Motor neuron (in vitro differentiated cells): Measurements from ENCODE around the gene BCL11B. TPM values are rescaled to one million over a fixed set of nuclear protein-coding genes. Genes with fewer than 3 reads are reported as not detected.

Experiments used
- ATAC-seq, 8 experiments: fragments of 200-7000 bp; cut with Tn5 transposase; replicated peaks in 6 of 8; 2 replicates each; pipeline ENCODE4 v1.8.0; 2021; ENCODE audit warnings: mild to moderate bottlenecking in 8 of 8, moderate library complexity in 8 of 8
- H3K27ac ChIP-seq, 2 donors: fragments of 250-450 bp; sonication (Bioruptor Pico); 2 replicates each; pipeline ENCODE4 v1.9.0; 2021; ENCODE audit warnings: antibody characterized with exemption in 2 of 2, mild to moderate bottlenecking in 2 of 2, moderate library complexity in 1 of 2
- H3K4me1 ChIP-seq, 2 donors: fragments of 250-450 bp; sonication (Bioruptor Pico); replicated peaks in 1 of 2; 2 replicates each; pipeline ENCODE4 v1.6.1; 2021; ENCODE audit warnings: antibody characterized with exemption in 2 of 2, mild to moderate bottlenecking in 2 of 2, moderate library complexity in 1 of 2
- H3K4me3 ChIP-seq, 5 donors: fragments of 250-450 bp; sonication (Bioruptor Pico); 2 replicates each; pipeline ENCODE4 v1.9.0; 2021; ENCODE audit warnings: antibody characterized with exemption in 5 of 5, mild to moderate bottlenecking in 5 of 5, moderate library complexity in 4 of 5
- WGBS, 10 experiments: fragments of 450-650 bp; shearing (Covaris generic); methylation state at CpG; one replicate each; pipeline ENCODE4 v1.0.0; 2022; 5-methylcytosine and 5-hydroxymethylcytosine counted together
- in situ Hi-C, 9 experiments: fragments of 400-800 bp; cut with MboI; loops; one replicate each; pipeline ENCODE4 v1.15.0; 2021; ENCODE audit warnings: low sequenced_read_pairs in 9 of 9, low pct_unique_long_range_greater_than_20kb in 2 of 9; ENCODE audit not compliant: unreplicated experiment in 9 of 9
- total RNA-seq, 8 experiments: library from RNA; unstranded; fragments of 300-600 nt; gene quantifications; 2 replicates each; pipeline versions ENCODE4 v1.2.3 to v1.2.4, GENCODE V29; 2022

The BCL11B gene
- total RNA-seq, 8 experiments from 2014 or later = 0.04 to 3.0 (median 0.16) TPM

DNA sequence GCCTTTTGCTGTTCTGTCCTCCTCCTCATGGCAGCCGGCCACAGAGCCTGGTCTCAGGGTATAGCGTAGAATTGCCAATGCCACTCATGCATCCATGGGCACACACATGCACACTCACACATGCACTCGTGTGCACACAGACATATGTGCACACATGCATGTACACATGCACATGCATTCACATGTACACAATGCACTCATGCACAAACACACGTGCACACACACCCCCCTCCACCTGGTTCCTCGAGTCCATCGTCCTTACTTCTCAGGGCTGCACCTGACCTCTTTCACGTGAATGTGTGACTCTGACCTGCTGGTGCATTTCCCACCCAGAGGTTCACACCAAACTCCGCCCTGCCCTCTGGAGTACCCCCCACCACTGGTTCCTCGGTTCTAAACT, 60.6 kb downstream of the BCL11B start:
- no peak for ATAC-seq
- Histone ChIP-seq H3K4me1 (no peaks in the 10 kb centered on the region), H3K27ac (no peak overlapping the region), H3K4me3 (no peak overlapping the region)
- WGBS, 10 experiments = 59 to 100% (median 84%) methylated on average over 1 to 7 of the region's 9 CpGs; no CpG with 5 or more reads in 1 of the 10 experiments
- in situ Hi-C loops = no loop called here

DNA sequence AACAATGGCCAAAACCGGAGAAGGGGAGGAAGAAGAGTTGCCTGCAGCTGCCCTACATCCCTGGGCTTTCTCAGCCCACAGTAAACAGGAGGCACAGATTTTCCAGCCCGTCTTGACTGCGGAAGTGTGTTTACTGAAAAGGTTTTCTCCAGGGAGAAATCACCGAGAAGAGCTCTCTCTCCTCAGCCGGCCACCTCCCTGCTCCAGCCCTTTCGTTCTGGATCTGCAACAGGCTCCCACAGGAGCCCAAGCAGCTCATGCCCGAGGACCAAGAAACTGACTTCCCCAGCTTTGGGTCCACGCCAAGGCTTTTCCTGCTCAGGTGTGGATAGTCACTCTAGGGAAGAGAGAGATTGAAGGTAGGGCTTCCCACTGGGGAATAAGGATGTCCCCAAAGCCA, 61.7 kb downstream of the BCL11B start:
- H3K4me3 ChIP-seq = no peak overlapping the region
- no peak for ATAC-seq
- H3K4me1 ChIP-seq = no peaks in the 10 kb centered on the region
- in situ Hi-C loops = no loop called here
- 0 to 81% (median 60%) methylated on average over 1 to 7 of the region's 8 CpGs; no CpG with 5 or more reads in 5 of the 10 experiments for WGBS, 10 experiments
- H3K27ac ChIP-seq = no peak overlapping the region

DNA sequence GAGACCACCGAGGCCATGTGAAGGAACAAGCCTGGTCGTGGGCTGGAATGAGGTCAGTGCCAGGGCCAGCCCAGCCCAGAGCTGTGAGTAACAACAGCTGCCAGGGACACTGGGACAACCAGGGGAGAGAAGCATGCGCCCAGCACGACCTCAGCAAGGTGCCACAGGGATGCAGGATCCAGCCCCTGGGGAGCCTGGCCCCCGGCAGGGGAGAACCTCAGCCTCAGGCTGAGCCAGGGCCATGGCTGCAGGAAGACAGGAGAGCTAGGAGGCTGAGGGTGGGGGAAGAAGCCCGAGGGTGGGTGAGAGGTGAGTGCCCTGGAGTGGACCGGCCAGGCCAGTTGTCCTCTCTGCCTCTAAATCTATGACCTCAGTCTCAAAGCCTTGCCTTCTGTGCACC, 62.6 kb downstream of the BCL11B start:
- Histone ChIP-seq H3K4me3 (no peak overlapping the region), H3K27ac (no peak overlapping the region), H3K4me1 (no peaks in the 10 kb centered on the region)
- ATAC-seq = no peak
- WGBS, 10 experiments = 67 to 100% (median 90%) methylated on average over 1 to 2 of the region's 7 CpGs; no CpG with 5 or more reads in 7 of the 10 experiments
- in situ Hi-C loops = no loop called here

DNA sequence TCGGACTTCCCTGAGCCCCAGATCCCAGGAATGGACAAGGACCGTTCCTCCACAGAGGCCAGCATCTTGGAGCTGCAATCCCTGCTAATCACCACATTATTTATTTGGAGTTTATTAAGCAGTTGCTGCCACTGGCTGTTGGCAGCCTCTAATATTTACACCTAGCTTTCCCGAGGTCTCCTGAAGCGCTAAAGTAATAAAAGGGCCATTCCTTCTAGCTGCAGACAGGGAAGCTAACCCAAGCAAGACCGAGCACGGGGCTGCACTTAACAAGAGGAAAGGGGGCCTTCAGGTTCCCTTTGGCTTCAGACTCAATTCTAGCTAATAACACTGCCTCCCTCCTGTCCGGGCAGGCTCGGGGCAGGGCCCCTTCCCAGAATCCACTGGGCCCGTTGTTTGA, 63.7 kb downstream of the BCL11B start:
- in situ Hi-C loops = no loop called here
- no peak overlapping the region for H3K4me3 ChIP-seq
- WGBS, 10 experiments = 33 to 82% (median 65%) methylated on average over 1 to 6 of the region's 9 CpGs; no CpG with 5 or more reads in 5 of the 10 experiments
- peak in 2 of 8 experiments; percentile 78 to 81 for ATAC-seq
- no peaks in the 10 kb centered on the region for H3K4me1 ChIP-seq
- H3K27ac ChIP-seq = no peak overlapping the region

DNA sequence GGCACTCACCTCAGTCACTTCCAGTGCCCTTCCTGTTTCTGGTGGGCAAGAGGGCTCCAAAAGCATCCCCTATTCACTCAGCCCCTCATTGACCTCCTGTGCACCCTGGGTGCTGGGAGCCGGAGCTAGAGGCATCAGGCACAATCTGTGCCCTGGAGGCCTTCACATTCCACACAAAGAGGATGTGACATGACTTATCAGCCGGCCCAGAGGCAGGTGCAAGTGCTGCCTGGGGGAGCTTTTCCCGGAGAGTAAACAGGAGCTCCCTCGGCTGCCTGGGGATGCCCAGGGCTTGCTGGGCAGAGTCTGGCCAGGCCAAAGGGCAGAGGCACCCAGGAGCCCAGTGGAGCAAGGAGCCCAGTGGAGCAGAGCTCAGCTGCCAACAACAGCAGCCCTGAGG, 64.5 kb downstream of the BCL11B start:
- in situ Hi-C loops = no loop called here
- no peaks in the 10 kb centered on the region for H3K4me1 ChIP-seq
- H3K27ac ChIP-seq = no peak overlapping the region
- ATAC-seq = no peak
- no peak overlapping the region for H3K4me3 ChIP-seq
- 20 to 40% (median 40%) methylated on average over 1 of the region's 4 CpGs; no CpG with 5 or more reads in 7 of the 10 experiments for WGBS, 10 experiments

DNA sequence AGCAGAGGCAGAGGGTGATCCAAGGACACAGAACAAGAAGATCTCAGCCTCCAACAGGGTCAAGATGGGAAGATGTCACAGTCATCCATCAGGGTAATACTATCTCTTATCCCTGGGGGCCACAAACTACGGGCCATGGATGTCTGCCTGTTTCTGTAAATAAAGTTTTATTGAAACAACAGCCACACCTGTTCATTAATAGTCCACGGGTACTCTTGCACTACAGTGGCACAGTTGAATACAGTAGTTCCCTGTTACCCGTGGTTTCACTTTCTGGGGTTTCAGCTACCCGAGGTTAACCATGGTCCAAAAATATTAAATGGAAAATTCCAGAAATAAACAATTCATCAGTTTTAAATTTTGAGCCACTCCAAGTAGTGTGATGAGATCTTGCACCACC, 65.9 kb downstream of the BCL11B start:
- Histone ChIP-seq H3K4me3 (no peak overlapping the region), H3K27ac (no peak overlapping the region), H3K4me1 (no peaks in the 10 kb centered on the region)
- no peak for ATAC-seq
- in situ Hi-C loops = no loop called here
- WGBS, 10 experiments = 50 to 100% (median 80%) methylated on average over 1 to 3 of the region's 4 CpGs; no CpG with 5 or more reads in 2 of the 10 experiments

DNA sequence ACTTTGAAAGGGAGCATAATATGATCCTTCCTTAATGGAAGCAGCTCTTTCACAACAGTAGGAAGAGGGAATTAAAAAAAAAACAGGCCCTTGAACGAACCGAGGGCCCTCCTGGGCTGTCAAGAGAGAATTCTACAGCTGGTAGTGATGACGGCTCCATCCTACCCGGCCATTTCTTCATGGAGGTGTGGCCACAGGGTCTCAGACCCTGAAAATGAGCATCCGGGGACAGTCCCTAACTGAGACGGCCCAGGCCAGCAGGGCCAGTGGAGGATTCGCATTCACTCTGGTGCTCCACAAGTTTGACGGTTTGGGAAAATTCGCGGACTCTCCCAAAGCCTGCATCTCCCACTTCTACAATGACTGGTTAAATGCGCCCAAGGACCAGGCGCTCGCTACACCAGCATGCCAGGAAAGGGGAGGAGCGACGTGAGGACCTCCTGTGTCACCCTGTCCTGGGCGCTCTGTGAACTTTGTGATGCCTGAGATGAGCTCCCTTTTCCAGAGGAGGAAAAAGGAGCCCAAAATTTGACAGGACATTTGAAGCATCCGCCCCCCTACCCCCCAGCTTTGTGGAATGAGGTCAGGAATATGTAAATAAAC, 66.8 kb downstream of the BCL11B start:
- no peak overlapping the region for H3K4me3 ChIP-seq
- ATAC-seq = no peak
- no peak overlapping the region for H3K27ac ChIP-seq
- no peaks in the 10 kb centered on the region for H3K4me1 ChIP-seq
- 74 to 86% (median 83%) methylated on average over 3 to 8 of the region's 17 CpGs; no CpG with 5 or more reads in 5 of the 10 experiments for WGBS, 10 experiments
- in situ Hi-C loops = no loop called here

DNA sequence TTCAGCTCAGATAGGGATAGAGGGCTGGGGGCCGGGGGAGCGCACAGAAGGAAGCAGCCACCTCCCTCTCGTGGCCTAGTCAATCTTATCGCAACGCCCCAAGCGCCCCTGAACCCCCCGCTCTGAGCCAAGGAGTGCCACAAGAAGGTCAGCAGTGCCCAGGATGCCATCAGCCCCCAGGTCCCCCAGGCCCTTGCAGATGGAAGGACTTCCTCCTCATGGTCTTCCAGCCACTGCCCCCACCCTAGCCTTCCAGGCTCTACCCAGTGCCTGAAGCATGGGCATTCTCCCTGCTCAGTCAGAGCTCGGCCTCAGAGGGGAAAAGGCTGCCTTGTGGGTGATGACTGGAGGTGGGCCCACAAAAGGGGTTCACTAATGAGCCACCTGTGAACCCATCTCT, 68.2 kb downstream of the BCL11B start:
- H3K4me1 ChIP-seq = peaks cover 6% of the 10 kb centered on the region in 2 donors
- no peak for ATAC-seq
- H3K4me3 ChIP-seq = no peak overlapping the region
- H3K27ac ChIP-seq = no peak overlapping the region
- whole genome bisulfite sequencing, 10 experiments = 43% methylated on average over 1 of the region's 8 CpGs; no CpG with 5 or more reads in 9 of the 10 experiments
- in situ Hi-C loops = no loop called here

DNA sequence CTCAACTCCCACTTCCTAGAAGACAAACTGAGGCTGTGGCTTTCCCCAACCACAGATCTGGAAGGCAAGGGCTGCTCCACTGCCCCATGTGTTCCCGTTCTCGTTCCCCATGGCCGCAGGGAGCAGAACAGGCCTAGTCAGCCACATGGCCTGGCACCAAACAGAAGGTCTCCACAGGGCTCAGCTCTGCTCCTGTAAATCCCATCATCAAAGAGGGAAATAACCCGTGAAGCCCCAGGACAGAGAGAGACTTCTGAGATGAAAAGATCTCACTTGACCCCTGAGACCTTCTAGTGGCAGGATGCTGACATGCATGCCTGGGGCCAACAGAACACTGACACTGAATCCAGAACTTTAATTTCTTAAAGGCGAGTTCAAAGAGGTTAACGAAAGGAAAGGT, 68.9 kb downstream of the BCL11B start:
- H3K4me1 ChIP-seq = peaks cover 6 to 11% of the 10 kb centered on the region in 2 donors
- no peak for ATAC-seq
- no peak overlapping the region for H3K27ac ChIP-seq
- WGBS, 10 experiments = 36 to 84% (median 80%) methylated on average over 1 to 6 of the region's 6 CpGs; no CpG with 5 or more reads in 5 of the 10 experiments
- no peak overlapping the region for H3K4me3 ChIP-seq
- in situ Hi-C loops = no loop called here

DNA sequence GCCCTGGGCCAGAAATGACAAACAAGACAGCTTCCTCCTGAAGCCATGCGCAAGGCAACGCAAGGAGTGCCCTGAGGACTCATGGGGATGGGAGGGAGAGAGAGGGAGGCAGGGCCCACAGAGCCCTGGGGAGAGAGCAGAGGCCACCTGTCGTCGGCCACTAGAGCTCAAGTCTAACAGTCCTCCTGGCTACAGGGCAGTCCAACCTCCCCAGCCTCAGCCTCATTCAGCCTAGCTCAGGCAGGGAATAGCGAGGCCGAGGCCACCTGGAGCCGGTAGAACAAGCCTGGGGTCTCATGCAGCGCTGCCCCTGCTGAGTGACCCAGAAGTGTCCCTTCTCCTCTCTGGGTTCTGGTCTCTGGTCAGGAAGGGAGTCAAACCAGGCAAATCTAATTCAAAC, 69.5 kb downstream of the BCL11B start:
- Histone ChIP-seq H3K27ac (no peak overlapping the region), H3K4me1 (peaks cover 6 to 11% of the 10 kb centered on the region in 2 donors), H3K4me3 (no peak overlapping the region)
- WGBS, 10 experiments = 91 to 92% methylated on average over 4 of the region's 8 CpGs; no CpG with 5 or more reads in 8 of the 10 experiments
- ATAC-seq = no peak
- in situ Hi-C loops = no loop called here

DNA sequence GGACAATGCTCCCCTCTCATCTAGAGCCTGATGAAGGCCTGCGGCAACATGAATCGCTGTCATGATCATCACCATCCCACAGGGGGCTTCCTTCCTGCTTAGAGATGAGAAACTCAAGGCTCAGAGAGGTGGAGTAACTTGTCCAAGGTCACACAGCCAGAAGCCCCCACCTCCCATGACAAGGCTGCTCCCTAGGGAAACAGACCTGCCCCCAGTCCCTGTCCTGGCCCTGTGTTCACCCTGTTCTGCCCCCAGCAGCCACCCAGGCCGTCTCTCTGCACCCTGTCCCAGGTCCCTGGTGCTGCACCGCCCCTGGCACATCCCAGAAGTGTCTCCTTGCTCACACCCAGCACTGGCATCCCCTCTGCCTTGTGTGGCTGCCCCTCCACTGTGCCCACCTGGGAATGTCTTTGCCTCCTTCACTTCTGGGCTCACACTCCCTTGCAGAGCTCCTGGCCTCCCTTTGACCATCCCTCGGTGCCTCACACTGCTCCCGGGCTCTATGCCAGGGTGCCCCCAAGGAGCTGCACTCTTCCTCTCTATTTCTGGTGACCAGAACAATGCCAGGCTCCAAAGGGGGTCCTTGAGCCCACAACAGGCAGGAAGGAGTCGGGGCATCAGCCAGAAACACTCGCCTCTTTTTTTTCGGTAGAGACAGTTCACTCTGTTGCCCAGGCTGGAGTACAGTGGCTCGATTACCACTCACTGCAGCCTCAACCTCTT, 70.5 kb downstream of the BCL11B start:
- no peak for ATAC-seq
- peaks cover 9 to 11% of the 10 kb centered on the region in 2 donors for H3K4me1 ChIP-seq
- in situ Hi-C loops = no loop called here
- 67 to 100% (median 90%) methylated on average over 1 to 6 of the region's 10 CpGs; no CpG with 5 or more reads in 4 of the 10 experiments for WGBS, 10 experiments
- no peak overlapping the region for H3K4me3 ChIP-seq
- no peak overlapping the region for H3K27ac ChIP-seq

DNA sequence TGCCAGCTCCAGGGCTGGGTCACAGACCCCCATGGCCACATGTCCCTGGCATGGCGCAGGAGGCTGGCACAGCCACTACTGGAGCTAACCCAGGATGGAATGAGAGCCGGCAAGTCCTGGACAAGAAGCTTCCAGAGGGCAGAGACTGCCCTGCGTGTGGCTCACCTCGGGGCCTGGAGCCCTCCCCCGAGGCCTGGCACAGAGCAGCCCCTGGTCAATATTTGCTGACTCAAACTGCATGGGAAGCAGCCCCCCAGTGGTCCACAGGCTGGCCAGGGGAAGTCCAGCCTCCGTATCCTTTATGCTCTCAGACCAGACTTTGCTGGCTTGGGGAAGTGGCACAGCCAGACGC, 71.4 kb downstream of the BCL11B start:
- WGBS, 10 experiments = 10 to 100% (median 20%) methylated on average over 1 to 2 of the region's 7 CpGs; no CpG with 5 or more reads in 7 of the 10 experiments
- Histone ChIP-seq H3K27ac (no peak overlapping the region), H3K4me1 (peaks cover 15 to 17% of the 10 kb centered on the region in 2 donors), H3K4me3 (no peak overlapping the region)
- ATAC-seq = no peak
- in situ Hi-C loops = no loop called here

DNA sequence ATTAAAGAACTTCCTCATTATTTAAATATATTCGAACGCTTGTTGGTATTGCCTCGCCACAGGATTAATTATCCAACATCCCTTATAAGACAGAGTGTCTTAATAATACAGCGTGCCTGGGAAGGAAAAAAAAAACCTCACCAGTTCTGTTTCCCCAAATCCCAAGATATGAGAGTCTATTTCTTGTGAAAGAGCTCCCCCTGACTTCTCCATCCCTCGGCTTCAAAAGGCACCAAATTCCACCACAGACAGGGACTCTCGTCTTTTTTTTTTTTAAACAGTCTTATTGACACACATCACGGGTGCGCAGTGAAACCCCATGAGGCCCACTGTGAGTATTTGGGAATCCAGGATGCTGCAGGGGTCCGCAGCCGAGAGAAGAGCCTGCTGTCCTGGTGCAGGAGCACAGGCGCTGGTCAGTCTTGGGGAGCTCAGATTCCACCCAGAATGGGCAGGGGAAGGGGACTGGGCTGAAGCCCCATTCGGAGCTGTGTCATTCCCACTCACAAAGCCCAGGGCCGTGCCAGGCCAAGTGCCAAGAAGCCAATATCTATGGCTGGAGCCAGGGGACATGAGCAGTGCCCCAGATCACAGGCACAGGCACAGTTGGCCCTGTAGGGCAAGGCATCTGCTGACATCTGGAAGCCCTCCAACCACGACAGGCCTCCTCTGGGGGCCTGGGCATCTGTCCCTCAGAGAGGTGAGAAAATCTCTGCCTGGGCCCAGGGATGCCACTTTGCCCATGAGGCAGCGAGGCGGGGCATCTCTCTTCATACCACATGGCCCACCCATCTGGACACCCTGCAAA, 71.9 kb downstream of the BCL11B start:
- Histone ChIP-seq H3K27ac (no peak overlapping the region), H3K4me1 (peaks cover 20 to 21% of the 10 kb centered on the region in 2 donors), H3K4me3 (no peak overlapping the region)
- ATAC-seq = no peak
- in situ Hi-C loops = no loop called here
- 9 to 87% (median 49%) methylated on average over 2 to 12 of the region's 16 CpGs; no CpG with 5 or more reads in 2 of the 10 experiments for WGBS, 10 experiments
